Esophagus muscularis mucosa (tissue), 4 donors: ENCODE data around the gene IMPACT.

Experiments used
- EP300 ChIP-seq: sonication (generic); formaldehyde crosslinking; IDR thresholded peaks from one replicate; pipeline ENCODE4 v1.6.1; 2017; ENCODE audit warnings: antibody characterized with exemption
- POLR2A ChIP-seq: fragments of 450-650 bp; IDR thresholded peaks from one replicate; pipeline ENCODE4 v1.6.1; 2017; ENCODE audit warnings: antibody characterized with exemption, moderate library complexity, mild to moderate bottlenecking, low read depth
- TF ChIP-seq, protein P1 (sequence below), 3 experiments: fragments of 200-600 bp in 2 of 3; fragments of 450-650 bp in 1 of 3; sonication (generic) in 2 of 3; IDR thresholded peaks; one replicate each; pipeline ENCODE4 v1.5.1; 2017 to 2019; ENCODE audit warnings: antibody characterized with exemption in 3 of 3, mild to moderate bottlenecking in 2 of 3, moderate library complexity in 1 of 3

DNA sequence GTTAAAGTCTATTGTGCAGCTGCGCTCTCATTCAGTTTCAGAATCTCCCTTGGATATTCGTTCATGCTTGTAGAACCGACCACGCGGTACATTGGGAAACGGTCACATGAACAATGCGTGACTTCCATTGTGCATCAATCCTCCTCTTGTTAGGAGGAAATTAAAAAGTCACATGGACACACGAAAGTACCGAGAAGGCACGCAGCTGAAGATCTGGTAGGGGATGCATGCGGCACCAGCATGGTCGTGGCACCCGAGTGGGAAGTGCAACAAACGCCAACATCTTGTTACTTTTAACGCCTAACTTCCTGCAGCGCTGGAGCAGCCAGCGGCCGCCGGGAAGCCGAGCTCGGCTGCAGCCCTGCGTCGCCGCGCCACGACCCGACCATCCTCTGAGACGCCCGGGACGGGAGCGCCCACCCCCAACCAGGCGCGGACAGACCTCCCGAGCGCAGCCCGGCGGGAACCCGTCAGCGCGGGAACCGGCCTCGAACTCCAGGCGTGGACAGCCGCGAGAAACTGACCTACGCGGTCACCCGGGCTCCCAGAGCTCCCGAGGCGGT, 29.3 kb upstream of the IMPACT start:
- TF ChIP-seq, protein P1, sequence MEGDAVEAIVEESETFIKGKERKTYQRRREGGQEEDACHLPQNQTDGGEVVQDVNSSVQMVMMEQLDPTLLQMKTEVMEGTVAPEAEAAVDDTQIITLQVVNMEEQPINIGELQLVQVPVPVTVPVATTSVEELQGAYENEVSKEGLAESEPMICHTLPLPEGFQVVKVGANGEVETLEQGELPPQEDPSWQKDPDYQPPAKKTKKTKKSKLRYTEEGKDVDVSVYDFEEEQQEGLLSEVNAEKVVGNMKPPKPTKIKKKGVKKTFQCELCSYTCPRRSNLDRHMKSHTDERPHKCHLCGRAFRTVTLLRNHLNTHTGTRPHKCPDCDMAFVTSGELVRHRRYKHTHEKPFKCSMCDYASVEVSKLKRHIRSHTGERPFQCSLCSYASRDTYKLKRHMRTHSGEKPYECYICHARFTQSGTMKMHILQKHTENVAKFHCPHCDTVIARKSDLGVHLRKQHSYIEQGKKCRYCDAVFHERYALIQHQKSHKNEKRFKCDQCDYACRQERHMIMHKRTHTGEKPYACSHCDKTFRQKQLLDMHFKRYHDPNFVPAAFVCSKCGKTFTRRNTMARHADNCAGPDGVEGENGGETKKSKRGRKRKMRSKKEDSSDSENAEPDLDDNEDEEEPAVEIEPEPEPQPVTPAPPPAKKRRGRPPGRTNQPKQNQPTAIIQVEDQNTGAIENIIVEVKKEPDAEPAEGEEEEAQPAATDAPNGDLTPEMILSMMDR (IDR thresholded peaks at IDR 0.05): no peak
- TF ChIP-seq POLR2A: no peak
- no peak for TF ChIP-seq EP300
